ENCODE measurements around the gene VPS25.

GRCh38 chr17:42818379-42818778, 45.1 kb downstream of the VPS25 start:
- no peak for TF ChIP-seq POLR2A (IDR thresholded peaks at IDR 0.05; ENCODE audit: low read depth)
- TF ChIP-seq CTCF (IDR thresholded peaks at IDR 0.05): no peak
